ENCODE data around the gene WWOX.

DNA sequence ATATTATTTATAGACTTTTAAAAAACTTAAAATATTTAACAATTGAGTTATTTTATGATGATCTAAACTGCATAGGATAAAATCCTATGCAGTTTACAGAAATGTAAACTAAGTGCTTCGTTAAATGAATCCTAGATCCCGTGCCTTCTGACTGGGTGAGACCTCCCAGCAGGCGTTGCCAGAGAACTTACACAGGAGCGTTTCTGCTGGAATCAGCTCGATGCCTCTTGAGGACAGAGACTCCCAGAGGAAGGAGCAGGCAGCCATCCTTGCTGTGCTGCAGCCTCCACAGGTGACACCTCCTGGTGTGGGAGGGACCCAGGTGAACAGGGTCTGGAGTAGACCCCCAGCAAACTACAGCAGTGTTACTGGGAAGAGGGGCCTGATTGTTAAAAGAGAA, 160.4 kb downstream of the WWOX start:
- TF ChIP-seq POLR2A (IDR thresholded peaks at IDR 0.05; ENCODE audit: low read length) (no peak), GATA1 (IDR thresholded peaks at IDR 0.05; ENCODE audit: low read depth, low read length) (no peak)
